NCI-H1417 treated with DMSO at 0.1 percent for 48 hours (cell line): ENCODE measurements around the gene PPP3CB.
A peak's percentile ranks its signal among the peaks of the same experiment; 100 is the strongest.

Source experiments
- DNase-seq: peaks from one replicate; lab custom pipeline; 2025; lab: John Stamatoyannopoulos, UW

The PPP3CB gene

GRCh38 chr10:73480158-73480557 is 15.7 kb downstream of the PPP3CB start:
- DNase-seq: no peak

DNA sequence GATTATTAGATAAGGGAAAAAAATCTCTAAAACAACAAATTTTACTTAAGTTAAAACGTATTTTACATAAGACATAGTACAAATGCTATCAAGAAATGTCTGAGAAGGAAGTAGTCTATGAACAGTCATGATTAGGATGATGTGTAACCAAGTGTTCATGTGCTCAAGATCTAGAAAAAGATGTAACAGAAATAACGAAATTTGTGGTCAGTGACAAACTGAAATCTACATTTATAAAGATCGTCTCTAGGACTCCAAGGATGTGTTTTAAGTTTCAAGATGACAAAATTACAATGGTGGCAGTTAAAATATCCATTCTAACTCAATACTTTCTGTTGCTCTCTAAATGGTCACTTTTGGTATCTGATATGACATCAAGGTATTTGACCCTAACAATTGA is 17.2 kb downstream of the PPP3CB start:
- DNase-seq: no peak

DNA sequence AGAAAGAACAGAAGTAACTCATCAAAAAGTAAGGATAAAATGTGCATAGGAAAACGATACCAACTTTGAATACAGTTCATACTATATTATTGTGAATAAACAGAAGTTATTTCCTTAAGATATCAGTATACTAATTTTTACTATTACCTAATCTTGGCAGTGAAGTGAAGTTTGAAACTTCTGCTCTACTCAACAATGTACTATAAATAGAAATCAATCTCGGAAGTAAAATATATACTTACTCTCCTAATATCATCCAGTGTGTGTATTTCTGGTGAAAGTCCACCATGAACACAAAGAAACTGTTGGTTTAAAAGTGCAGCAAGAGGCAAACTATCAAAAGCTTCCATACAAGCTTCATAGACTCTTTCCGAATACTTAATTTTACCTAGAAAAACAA is 24.6 kb downstream of the PPP3CB start:
- no peak for DNase-seq

GRCh38 chr10:73469579-73469978 is 26.2 kb downstream of the PPP3CB start:
- no peak for DNase-seq

GRCh38 chr10:73467206-73467605 is 28.6 kb downstream of the PPP3CB start:
- DNase-seq: no peak

GRCh38 chr10:73465978-73466726 is 29.7 kb downstream of the PPP3CB start:
- DNase-seq: no peak

DNA sequence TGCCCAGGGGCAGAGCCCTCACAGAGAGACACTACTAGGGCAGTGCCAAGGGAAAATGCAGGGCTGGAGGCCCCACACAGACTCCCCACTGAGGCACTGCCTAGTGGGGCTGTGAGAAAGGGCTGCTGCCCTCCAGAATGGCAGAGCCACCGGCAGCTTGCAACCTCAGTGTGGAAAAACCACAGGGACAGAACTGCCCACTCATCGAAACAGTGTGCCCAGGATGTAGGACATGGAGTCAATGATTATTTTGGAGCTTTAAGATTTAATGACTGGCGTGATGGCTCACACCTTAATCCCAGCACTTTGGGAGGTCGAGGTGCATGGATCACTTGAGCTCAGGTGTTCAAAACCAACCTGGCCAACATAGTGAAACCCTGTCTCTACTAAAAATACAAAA is 34.9 kb downstream of the PPP3CB start:
- DNase-seq: no peak

- no peak for DNase-seq
These were observed 36.0 kb downstream of the PPP3CB start for GRCh38 chr10:73459683-73460314.

DNA sequence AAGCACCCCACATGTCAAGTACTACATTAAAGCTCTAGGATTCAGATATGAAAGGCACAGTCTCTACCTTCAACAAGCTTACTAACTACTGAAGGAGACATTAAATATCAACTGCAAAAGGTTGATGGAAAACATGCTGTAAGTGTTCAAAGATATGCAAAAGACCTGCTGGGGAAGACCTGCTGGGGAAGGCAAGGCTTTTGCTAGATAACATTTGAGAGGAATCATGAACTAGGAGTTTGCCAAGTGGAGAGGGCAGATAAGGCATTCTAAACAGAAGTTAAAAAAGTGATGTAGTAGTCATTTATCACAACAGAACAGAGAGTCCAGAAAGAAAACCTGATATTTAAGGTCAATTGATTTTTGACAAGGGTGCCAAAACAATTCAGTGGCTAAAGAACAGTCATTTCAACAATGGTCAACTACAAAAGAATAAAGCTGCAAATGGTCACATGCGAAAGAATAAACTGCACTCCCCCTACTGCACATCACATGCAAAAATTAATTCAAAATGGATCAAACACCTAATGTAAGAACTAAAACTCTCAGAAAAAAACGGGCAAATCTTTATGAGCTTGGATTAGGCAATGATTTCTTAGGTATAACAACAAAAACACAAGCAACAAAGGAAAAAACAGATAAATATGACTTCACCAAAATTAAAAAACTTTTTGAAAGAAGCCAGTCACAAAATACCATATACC is 39.5 kb downstream of the PPP3CB start:
- DNase-seq: no peak

DNA sequence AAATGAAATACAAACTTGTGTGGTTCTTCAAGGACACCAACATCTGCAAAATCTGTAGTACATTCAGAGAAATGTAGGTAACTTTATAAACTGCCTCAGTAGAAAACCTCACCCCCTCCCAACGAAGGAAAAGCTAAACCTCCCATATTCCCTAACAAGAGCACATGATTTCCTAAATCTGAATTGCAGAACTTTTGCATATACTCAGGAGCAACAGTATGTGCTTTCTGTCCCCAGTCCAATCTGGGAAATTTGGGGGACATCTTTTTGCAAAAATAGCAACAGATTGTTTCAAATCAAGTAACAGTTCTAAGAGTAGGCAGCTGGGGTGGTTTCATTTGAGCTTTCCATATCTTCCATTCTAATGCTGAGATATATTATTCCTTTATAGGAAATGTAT is 46.7 kb downstream of the PPP3CB start:
- no peak for DNase-seq

DNA sequence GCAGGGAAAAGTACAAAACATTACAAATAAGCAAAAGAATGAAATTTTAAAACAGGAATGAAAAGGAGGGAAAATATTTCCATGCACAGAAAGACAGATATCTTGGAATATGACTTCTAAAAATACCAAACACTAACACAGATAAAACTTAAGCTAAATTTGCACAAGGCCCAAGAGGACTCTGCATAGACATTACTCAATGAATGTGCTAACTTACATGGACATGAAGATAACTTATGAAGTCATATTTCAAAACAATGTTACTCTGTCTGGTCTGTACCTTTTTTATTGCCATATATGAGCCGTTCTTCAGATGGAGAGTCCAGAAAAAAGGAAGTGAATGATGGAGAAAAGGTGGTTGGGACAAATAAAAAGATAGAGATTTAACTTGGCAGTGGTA is 47.4 kb downstream of the PPP3CB start:
- DNase-seq: no peak

DNA sequence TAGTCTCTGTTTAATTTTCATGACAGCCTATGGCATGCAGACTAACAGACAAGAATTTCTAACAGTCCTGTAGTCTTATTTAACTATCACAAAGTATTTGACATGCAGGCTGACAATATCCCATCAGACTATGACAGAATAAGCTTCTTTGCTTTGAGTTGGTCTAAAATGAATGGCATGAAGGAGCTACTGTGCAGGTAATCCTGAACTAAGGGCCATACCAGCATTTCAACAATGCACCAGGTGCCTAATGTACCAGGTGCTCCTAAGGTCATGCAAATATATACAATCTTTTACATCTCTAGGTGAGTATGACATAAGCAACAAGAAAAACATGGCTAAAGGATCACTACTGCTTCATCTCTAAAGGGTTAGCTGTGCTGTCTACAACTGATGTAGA is 48.9 kb downstream of the PPP3CB start:
- no peak for DNase-seq

- no peak for DNase-seq
These were observed 51.4 kb downstream of the PPP3CB start for GRCh38 chr10:73444457-73444856.

- peak; percentile 15 for DNase-seq
These were observed 56.1 kb downstream of the PPP3CB start for GRCh38 chr10:73439605-73440312.

- DNase-seq: no peak
These were observed 56.8 kb downstream of the PPP3CB start for GRCh38 chr10:73439055-73439454.

GRCh38 chr10:73433538-73433867 is 62.3 kb downstream of the PPP3CB start, which contains the start of gene MSS51:
MSS51 (minus strand) TSS chr10:73433561; CDS start chr10:73428284, 5,277 bp downstream.
- DNase-seq: no peak

- peak; percentile 1 for DNase-seq
These were observed 62.9 kb downstream of the PPP3CB start for GRCh38 chr10:73432646-73433537.

GRCh38 chr10:73426318-73426717 is 69.5 kb downstream of the PPP3CB start:
- DNase-seq: no peak

DNA sequence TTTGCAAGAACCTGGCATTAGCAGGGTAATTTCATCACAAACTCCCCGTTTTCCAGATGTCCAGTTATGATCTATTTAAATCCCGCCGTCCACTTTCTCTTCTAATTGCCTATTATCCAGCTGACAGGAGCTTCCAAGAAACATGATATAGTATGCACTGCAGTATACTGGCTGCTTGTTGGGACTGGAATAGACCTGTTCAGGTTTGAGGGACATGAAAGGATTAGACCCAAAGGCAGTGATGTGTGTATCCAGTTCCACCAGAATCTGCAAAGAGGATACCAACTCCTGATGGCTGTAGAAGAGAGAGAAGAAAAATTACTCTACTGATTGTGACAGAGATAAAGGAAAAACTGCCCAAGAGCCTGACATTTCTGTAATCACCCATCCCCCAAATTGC is 71.3 kb downstream of the PPP3CB start:
- no peak for DNase-seq

DNA sequence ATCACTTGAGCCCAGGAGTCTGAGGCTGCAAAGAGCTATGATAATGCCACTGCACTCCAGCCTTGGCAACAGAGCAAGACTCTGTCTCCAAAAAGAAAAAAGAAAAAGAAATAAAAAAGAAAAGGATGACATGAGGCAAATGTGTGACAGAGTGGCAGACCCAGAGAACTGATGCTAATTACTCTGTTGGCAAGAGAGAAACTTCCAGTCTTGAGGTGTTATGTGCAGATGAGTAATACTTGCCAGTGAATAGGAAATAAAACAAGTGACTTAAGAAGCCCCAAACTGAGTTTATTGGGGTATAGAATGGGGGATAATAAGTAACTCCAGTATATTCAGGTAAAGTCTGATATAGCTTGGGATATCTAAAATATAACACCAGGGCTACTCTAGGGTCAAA is 72.5 kb downstream of the PPP3CB start:
- no peak for DNase-seq

DNA sequence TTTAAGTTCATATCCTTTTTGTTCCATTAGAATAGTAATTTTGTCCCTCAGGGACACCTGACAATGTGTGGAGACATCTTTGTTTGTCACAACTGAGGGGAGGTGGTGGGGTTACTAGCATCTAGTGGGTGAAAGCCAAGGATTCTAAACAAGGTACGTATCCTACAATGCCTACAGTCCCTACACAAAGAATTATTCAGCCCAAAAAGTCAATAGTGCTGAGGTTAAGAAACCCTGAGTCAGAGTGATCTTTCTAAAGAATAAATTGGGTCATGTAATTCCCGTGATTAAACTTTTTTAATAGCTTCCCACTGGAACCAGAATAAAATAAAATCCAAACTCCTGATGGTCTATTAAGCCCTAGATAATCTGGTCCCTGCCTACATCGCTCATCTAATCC is 79.3 kb downstream of the PPP3CB start:
- no peak for DNase-seq
